SH-SY5Y (cell line): ENCODE results near the gene CLEC18A.

Experiments used
- GATA2 ChIP-seq: IDR thresholded peaks from 2 replicates; pipeline ENCODE4 v1.6.1; 2011; ENCODE audit warnings: mild to moderate bottlenecking, low read depth, low read length
- GATA3 ChIP-seq: IDR thresholded peaks from 2 replicates; pipeline ENCODE4 v1.6.1; 2011; ENCODE audit warnings: low read depth, mild to moderate bottlenecking, low read length, moderate library complexity

- TF ChIP-seq GATA2 (no peak), GATA3 (no peak)
Measured at GRCh38 chr16:69942627-69943170, 8.4 kb upstream of the CLEC18A start.
